Smooth muscle cell (in vitro differentiated cells): ENCODE measurements around the gene SH3RF3. TPM values are rescaled to one million over a fixed set of nuclear protein-coding genes. Genes with fewer than 3 reads are reported as not detected.

ENCODE experiments used
- DNase-seq: peaks from one replicate; lab custom pipeline; 2025; ENCODE audit not compliant: unreplicated experiment; lab: John Stamatoyannopoulos, UW
- H2AFZ ChIP-seq: fragments of 200-600 bp; sonication (generic); 2 replicates; pipeline ENCODE4 v1.6.0; 2016; ENCODE audit warnings: antibody characterized with exemption, low read depth, mild to moderate bottlenecking
- H3F3A ChIP-seq: fragments of 200-600 bp; sonication (generic); 2 replicates; pipeline ENCODE4 v1.6.0; 2017; ENCODE audit warnings: antibody characterized with exemption, low read depth
- H3K27ac ChIP-seq: fragments of 200-600 bp; sonication (generic); 2 replicates; pipeline ENCODE4 v1.5.1; 2016; ENCODE audit warnings: low read depth, mild to moderate bottlenecking
- H3K27me3 ChIP-seq: fragments of 200-600 bp; sonication (generic); 2 replicates; pipeline ENCODE4 v1.6.1; 2016; ENCODE audit warnings: low read depth, mild to moderate bottlenecking
- H3K36me3 ChIP-seq: fragments of 200-600 bp; sonication (generic); 2 replicates; pipeline ENCODE4 v1.5.1; 2016; ENCODE audit warnings: low read depth
- H3K4me1 ChIP-seq: fragments of 200-600 bp; sonication (generic); 2 replicates; pipeline ENCODE4 v1.5.1; 2016; ENCODE audit warnings: low read depth
- H3K4me2 ChIP-seq: fragments of 200-600 bp; sonication (generic); 2 replicates; pipeline ENCODE4 v1.6.0; 2016; ENCODE audit warnings: mild to moderate bottlenecking
- H3K4me3 ChIP-seq: fragments of 200-600 bp; sonication (generic); 2 replicates; pipeline ENCODE4 v1.5.1; 2016; ENCODE audit warnings: mild to moderate bottlenecking
- H3K79me2 ChIP-seq: fragments of 200-600 bp; sonication (generic); 2 replicates; pipeline ENCODE4 v1.6.0; 2016; ENCODE audit warnings: low read depth, mild to moderate bottlenecking
- H3K9ac ChIP-seq: fragments of 200-600 bp; sonication (generic); 2 replicates; pipeline ENCODE4 v1.6.0; 2016; ENCODE audit warnings: low read depth
- H3K9me3 ChIP-seq: fragments of 200-600 bp; sonication (generic); replicated peaks from 2 replicates; pipeline ENCODE4 v1.5.1; 2016; ENCODE audit warnings: low read depth
- H4K20me1 ChIP-seq: fragments of 200-600 bp; sonication (generic); 2 replicates; pipeline ENCODE4 v1.6.0; 2016; ENCODE audit warnings: low read depth
- WGBS: methylation state at CpG from one replicate; pipeline ENCODE4 v1.1.7; 2016; ENCODE audit warnings: low lambda C conversion rate; 5-methylcytosine and 5-hydroxymethylcytosine counted together
- polyA plus RNA-seq: library from polyadenylated mRNA; unstranded; fragments of >200 nt; fragmentation: Nextera tagmentation; extraction: Ambion mirVana; gene quantifications from 2 replicates; pipeline ENCODE4 v1.2.1, GENCODE V29; 2016
- total RNA-seq: library from RNA; depleted of rRNA; stranded (reverse); fragments of >200 nt; gene quantifications from 2 replicates; pipeline ENCODE4 v1.2.3, GENCODE V29; 2014
- TF ChIP-seq, protein P1 (sequence below): fragments of 200-600 bp; sonication (generic); IDR thresholded peaks from 2 replicates; pipeline ENCODE4 v1.5.1; 2017; ENCODE audit warnings: borderline replicate concordance, mild to moderate bottlenecking, antibody characterized with exemption; ENCODE audit not compliant: insufficient read depth, poor library complexity, severe bottlenecking

Gene SH3RF3
- total and polyA plus RNA-seq, 2 experiments from 2014 or later, result 6.6 to 11.8 TPM

DNA sequence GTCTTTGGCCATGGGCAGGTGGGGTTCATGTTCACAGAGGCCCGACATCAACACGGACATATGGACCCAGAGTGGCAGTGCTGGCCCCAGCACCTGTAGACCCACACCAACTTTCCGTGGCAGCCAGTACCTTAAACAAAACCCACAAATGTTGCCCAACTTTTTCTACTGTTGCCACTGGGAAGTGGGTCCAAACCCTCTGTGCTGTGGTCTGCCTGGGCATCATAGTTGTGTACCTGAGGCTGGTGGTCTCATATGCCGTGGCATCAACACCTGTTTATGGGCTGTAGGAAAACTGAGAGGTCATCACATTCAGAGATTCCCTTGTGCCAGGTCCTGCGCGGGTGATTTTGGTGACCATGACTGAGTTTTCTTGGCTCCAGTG, 79.9 kb downstream of the SH3RF3 start:
- DNase-seq, result no peak
- 92% methylated on average over 6 of the region's 6 CpGs for WGBS
- H3K4me2 ChIP-seq, result no peak overlapping the region

DNA sequence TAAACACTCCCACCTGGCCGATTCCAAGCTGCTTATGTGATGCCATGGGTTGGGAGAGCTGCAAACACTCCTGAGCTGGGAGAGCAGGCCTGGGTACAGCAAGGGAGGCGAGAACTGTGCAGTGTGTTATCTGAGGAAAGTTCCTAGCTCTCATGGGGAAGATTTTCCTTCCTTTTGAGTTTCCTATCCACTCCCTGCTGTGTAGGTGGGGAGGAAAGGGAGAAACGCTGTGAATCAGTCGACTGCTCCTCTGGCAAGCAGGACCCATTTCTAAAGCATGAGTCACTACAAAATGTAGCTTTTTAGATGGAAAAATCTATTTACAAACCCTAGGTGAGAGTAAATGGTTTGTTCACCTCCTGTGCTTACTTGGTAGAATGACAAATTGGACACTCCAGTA, 80.4 kb downstream of the SH3RF3 start:
- TF ChIP-seq, protein P1, sequence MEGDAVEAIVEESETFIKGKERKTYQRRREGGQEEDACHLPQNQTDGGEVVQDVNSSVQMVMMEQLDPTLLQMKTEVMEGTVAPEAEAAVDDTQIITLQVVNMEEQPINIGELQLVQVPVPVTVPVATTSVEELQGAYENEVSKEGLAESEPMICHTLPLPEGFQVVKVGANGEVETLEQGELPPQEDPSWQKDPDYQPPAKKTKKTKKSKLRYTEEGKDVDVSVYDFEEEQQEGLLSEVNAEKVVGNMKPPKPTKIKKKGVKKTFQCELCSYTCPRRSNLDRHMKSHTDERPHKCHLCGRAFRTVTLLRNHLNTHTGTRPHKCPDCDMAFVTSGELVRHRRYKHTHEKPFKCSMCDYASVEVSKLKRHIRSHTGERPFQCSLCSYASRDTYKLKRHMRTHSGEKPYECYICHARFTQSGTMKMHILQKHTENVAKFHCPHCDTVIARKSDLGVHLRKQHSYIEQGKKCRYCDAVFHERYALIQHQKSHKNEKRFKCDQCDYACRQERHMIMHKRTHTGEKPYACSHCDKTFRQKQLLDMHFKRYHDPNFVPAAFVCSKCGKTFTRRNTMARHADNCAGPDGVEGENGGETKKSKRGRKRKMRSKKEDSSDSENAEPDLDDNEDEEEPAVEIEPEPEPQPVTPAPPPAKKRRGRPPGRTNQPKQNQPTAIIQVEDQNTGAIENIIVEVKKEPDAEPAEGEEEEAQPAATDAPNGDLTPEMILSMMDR, result no peak
- no peaks in the 10 kb centered on the region for H3K4me1 ChIP-seq
- DNase-seq, result no peak
- H3K4me3 ChIP-seq, result no peak overlapping the region
- no peak overlapping the region for H3K27ac ChIP-seq
- no peaks in the 10 kb centered on the region for H3K9me3 ChIP-seq
- H3K9ac ChIP-seq, result no peak overlapping the region
- no peak overlapping the region for H3K4me2 ChIP-seq
- no peaks in the 10 kb centered on the region for H3K36me3 ChIP-seq
- H2AFZ ChIP-seq, result no peak overlapping the region
- H3F3A ChIP-seq, result no peaks in the 10 kb centered on the region
- H3K27me3 ChIP-seq, result no peaks in the 10 kb centered on the region
- WGBS, result 37% methylated on average over 4 of the region's 4 CpGs
- H3K79me2 ChIP-seq, result peaks cover 4% of the 10 kb centered on the region
- peaks cover 87% of the 10 kb centered on the region for H4K20me1 ChIP-seq

More for the DNA sequence above, 79.9 kb downstream of the SH3RF3 start:
- H3K9ac ChIP-seq, result no peak overlapping the region
- H3F3A ChIP-seq, result no peaks in the 10 kb centered on the region
- no peaks in the 10 kb centered on the region for H3K27me3 ChIP-seq
- no peaks in the 10 kb centered on the region for H3K36me3 ChIP-seq
- no peaks in the 10 kb centered on the region for H3K4me1 ChIP-seq
- H3K27ac ChIP-seq, result no peak overlapping the region
- H3K9me3 ChIP-seq, result no peaks in the 10 kb centered on the region
- H4K20me1 ChIP-seq, result peaks cover 87% of the 10 kb centered on the region
- H3K4me3 ChIP-seq, result no peak overlapping the region
- no peak overlapping the region for H2AFZ ChIP-seq
- peaks cover 7% of the 10 kb centered on the region for H3K79me2 ChIP-seq
- TF ChIP-seq, protein P1, result no peak

DNA sequence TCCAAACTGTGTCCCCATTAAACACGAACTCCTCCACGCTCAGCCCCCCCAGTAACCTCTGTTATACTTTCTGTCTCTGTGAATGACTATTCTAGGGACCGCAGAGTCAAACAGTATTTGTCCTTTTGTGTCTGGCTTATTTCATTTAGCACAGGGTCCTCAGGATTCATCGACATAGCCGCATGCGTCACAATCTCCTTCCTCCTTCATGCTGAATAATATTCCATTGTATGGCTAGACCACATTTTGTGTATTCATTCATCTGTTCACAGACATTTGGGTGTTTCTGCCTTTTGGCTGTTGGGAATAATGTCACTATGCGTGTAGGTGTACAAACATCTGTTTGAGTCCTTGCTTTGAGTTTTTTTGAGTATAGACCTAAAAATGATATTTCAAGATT, 80.9 kb downstream of the SH3RF3 start:
- DNase-seq, result no peak
- no peak overlapping the region for H3K9ac ChIP-seq
- H3F3A ChIP-seq, result peaks cover 2% of the 10 kb centered on the region
- H3K4me1 ChIP-seq, result no peaks in the 10 kb centered on the region
- H2AFZ ChIP-seq, result no peak overlapping the region
- peaks cover 4% of the 10 kb centered on the region for H3K79me2 ChIP-seq
- no peaks in the 10 kb centered on the region for H3K27me3 ChIP-seq
- H3K9me3 ChIP-seq, result no peaks in the 10 kb centered on the region
- no peak overlapping the region for H3K27ac ChIP-seq
- H3K4me2 ChIP-seq, result no peak overlapping the region
- H4K20me1 ChIP-seq, result peaks cover 90% of the 10 kb centered on the region
- 93% methylated on average over 7 of the region's 7 CpGs for WGBS
- no peak overlapping the region for H3K4me3 ChIP-seq
- H3K36me3 ChIP-seq, result no peaks in the 10 kb centered on the region
- TF ChIP-seq, protein P1, result no peak

DNA sequence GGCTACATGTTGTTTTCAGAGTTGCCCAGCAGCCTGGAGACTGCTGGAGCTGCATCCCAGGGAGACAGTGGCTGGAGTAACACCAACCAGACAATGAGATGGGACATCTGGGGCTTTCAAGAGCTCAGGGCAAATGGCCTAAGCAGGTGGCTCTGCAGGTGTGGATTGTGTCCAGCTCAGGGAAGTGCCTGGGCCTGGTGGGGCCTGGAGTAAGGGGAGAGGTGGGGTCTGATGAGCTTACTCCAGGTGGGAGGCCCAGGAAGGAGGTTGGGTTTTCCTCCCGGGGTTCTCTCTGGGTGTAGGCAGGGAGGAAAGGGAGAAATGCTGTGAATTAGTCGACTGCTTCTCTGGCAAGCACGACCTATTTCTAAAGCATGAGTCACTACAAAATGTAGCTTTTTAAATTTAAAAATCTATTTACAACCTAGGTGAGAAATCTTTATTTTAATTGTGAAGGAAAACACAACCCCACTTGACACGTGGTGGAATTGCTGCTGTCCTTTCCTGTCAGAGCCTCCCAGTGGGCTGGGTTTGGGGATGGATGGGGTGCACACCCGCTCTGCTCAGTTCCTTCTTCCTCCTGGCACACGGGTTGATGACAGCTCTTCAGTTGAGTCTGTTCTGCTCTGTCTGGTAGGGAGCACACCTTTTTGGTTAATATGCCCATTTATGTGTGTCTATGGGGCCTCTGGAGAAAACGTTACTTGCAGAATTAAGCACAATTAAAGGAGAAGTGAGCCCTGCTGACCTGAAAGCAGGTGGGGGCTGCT, 81.6 kb downstream of the SH3RF3 start:
- 63% methylated on average over 7 of the region's 7 CpGs for WGBS
- Histone ChIP-seq H3K4me3 (no peak overlapping the region), H3K27me3 (no peaks in the 10 kb centered on the region), H3K4me2 (no peak overlapping the region), H3K27ac (no peak overlapping the region), H3F3A (peaks cover 3% of the 10 kb centered on the region), H2AFZ (no peak overlapping the region), H3K36me3 (no peaks in the 10 kb centered on the region), H3K9me3 (no peaks in the 10 kb centered on the region), H4K20me1 (peaks cover 91% of the 10 kb centered on the region), H3K9ac (no peak overlapping the region), H3K4me1 (no peaks in the 10 kb centered on the region), H3K79me2 (peaks cover 4% of the 10 kb centered on the region)
- DNase-seq, result no peak
- TF ChIP-seq, protein P1, result no peak
